NCI-H128 (cell line): ENCODE measurements around the gene IBA57.
"Not testable (repeated sequence)": the region's sequence is repeated elsewhere in the genome, so short reads cannot be mapped to it uniquely, and the experiment has no call there.

Source experiments
- DNase-seq: peaks from one replicate; lab custom pipeline; 2025; ENCODE audit not compliant: unreplicated experiment; lab: John Stamatoyannopoulos, UW

IBA57 gene

DNA sequence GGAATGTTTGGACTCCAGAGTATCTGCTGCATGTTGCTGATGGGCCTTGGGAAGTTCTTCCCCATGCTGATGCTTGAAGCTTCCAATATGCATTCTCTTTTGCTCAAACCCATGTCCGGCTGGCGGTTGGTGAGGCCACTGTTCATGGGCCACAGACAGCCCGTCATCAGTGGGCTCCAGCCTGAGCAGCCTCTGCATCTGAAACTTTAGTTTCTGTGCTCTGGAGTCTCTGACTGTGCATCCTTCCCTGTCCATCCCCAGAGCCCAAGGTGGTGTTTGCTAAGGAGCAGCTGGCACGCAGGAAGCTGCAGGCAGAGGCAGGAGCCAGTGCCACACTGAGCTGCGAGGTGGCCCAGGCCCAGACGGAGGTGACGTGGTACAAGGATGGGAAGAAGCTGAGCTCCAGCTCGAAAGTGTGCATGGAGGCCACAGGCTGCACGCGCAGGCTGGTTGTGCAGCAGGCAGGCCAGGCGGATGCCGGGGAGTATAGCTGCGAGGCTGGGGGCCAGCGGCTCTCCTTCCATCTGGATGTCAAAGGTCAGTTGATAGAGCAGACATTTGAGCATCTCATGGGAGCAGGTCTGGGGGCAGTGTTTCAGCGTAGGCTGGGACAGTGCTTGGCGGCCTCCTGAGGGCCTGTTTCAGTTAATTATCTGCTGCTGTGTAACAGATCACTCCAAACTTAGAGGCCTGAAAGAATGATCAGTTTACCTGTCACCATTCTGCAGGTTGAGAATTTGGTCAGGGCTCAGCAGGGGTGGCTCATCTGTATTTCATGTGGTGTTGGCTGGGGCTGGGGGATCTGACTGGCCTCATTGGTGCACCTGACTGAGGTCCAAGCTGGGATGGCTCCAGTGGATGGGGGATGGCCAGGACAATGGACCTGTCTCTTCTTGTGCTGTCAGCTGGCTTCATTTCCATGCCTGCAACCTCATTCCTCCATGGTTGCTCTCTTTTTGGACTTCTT lies 58.9 kb downstream of the IBA57 start:
- DNase-seq, result no peak

DNA sequence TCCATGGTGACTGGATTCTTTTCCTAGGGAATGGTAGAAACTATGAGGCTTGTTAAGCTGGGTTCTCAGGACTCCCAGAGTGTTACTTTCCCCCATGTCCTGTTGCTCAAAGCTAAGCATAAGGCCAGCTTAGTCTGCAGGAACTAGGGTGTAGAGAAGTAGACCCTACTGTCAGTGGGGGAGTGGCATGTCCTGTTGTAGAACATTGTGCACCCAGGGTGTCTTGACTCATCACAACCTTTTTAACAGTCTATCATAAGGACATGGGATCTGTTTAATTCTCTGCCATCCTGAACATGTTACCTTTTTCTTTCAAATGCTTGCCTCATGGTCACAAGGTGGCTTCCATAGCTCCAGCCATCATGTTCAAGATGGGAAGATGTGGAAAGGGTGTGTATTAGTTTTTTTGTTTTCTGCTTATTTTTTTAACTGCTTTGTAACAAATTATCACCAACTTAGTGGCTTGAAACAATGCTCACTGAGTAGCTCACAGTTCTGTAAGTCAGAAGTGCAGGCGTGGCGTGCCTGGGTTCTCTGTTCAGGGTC lies 59.6 kb downstream of the IBA57 start:
- DNase-seq, result no peak

DNA sequence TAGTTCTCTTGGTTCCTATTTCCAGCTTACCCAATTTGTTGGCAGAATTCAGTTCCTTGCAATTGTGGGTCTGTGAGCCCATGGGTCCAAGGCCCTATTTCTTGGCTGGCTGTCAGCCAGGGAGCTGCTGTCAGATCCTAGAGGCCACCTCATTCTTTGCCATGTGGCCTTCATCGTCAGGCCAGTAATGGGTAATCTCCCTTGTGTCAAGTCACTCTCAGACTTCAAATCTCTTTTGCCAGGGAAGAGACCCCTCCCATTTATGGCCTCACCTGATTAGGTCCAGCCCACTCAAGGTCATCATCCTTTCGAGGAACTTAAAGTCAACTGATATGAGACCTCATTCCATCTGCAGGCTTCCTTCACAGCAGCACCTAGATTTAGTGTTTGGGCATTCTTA lies 60.1 kb downstream of the IBA57 start:
- DNase-seq, result no peak

DNA sequence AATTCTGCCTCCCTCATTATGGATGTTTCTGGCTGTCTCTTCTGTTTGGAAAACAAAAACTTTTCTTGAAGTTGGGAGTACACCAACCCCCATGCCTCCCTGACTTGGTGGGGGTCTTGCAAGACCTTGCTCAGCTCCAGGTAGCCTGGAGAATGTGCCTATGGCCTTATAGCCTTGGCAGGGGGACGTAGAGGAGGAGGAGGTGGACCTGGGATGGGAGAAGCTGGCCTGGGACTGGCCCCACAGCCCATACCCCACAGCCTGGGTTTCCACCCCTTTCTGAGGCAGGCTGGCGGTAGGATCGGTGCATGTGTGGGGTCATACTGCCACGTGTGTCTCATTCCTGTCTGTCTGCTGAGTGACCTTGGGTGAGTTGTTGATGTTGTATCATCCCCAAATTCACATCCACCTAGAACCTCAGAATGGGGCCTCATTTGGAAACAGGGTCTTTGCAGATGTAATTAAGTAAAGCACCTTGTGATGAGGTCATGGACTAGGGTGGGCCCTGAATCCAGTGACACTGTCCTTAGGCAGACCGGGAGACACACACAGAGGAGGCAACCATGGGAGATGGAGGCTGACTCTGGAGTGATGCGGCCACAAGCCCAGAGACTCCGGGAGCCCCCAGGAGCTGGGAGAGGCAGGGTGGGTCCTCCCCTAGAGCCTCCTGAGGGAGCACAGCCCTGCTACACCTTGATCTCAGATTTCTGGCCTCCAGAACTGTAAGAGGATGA lies 60.7 kb downstream of the IBA57 start:
- no peak for DNase-seq

DNA sequence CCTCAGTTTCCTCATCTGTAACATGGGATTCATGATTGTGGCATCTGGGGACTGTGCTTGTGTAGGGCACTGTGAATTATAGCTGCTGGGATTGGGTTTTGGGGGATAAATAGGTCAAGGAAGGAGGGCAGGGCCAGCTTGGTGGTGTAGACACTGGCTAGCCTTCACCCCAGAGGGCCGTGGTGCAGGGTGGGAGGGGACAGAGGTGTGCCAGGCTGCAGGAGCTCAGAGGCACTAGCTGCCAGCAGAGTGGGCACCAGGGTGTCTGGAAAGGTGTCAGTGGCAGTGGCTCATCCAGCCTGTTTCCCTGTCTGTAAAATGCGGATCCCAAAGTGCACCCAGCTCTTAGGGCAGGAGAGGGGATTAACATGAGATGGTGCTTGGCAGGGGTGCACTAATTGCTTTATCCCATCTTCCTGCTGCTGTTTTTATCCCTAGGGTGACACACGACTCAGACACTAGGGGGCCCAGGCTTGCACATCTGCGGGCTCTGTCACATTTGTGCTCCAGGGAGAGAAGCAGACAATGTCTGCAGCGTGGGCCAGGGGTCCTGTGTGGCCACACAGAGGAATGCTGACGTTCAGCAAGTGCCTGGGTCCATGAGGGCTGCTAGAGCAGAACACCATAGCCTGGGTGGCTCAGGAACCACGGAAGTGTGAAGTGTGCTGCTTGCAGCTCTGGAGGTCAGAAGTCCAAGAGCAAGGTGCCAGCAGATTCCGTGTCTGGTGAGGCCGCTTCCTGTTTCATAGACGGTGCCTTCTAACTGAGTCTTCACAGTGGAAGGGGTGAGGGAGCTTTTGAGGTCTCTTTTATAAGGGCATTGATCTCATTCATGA lies 61.6 kb downstream of the IBA57 start:
- no peak for DNase-seq

DNA sequence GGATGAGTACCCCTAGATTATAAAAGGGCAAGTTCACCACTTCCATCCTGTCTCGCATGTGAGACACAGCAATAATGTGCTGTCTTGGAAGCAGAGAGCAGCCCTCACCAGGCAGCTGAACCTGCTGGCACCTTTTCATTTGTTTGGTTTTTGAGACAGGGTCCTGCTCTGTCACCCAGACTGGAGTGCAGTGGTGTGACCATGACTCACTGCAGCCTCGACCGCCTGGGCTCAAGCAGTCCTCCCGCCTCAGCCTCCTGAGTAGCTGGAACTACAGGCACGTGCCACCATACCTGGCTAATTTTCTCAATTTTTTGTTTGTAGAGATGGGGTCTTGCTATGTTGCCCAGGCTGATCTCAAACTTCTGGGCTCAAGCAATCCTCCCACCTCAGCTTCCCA lies 62.5 kb downstream of the IBA57 start:
- DNase-seq, result not testable (repeated sequence)

DNA sequence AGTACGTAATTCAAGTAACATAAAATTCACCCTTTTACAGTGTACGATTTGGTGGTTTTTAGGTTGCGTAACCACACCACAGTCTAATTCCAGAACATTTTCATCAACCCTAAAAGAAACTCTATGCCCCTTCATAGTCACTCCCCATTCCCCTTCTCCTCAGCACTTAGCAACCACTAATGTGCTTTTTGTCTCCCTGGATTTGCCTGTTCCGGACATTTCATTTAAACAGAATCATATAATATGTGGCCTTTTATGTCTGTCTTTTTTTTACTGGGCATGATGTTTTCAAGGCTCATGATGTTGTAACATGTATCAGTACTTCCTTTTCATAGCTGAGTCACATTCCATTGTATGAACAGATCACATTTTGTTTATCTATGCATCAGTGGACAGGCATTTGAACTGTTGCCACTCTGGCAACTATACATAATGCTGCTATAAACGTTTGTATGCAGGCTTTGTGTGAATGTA lies 63.0 kb downstream of the IBA57 start:
- DNase-seq, result no peak

DNA sequence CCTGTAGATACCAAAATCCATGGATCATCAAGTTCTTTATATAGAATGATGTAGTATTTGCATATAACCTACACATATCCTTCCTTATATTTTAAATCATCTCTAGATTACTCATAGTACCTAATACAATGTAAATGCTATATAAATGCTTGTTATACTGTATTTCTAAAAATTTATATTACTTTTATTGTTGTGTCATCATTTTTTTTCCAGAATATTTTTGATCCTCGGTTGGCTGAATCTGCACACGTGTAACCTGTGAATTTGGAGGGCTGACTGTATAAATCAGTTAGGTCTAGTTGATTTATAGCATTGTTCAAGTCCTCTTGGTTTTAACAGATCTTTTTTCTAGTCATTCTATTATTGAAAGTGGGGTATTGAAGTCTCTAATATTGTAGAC lies 65.6 kb downstream of the IBA57 start:
- no peak for DNase-seq
